Panc1 (cell line): ENCODE data around the gene PRF1. TPM values are rescaled to one million over a fixed set of nuclear protein-coding genes. Genes with fewer than 3 reads are reported as not detected.

Experiments used
- ATAC-seq: fragments of 200-7000 bp; cut with Tn5 transposase; 2 replicates; pipeline ENCODE4 v1.9.1; 2020; ENCODE audit warnings: mild to moderate bottlenecking, moderate library complexity
- BruUV-seq: library from RNA; stranded (reverse); fragments of 400-500 nt; replicated peaks from 2 replicates; lab custom pipeline; 2021; lab: Mats Ljungman, UMichigan
- CTCF ChIA-PET: fragments of 300-600 bp; sonication (Branson Sonifier 250); formaldehyde crosslinking; loops from one replicate; lab custom pipeline; 2022; ENCODE audit warnings: antibody characterized with exemption; lab: Charles Lee
- POLR2A ChIA-PET: fragments of 300-600 bp; sonication (Branson Sonifier 250); formaldehyde crosslinking; loops from one replicate; lab custom pipeline; 2022; ENCODE audit warnings: antibody characterized with exemption; lab: Charles Lee
- DNase-seq: peaks from one replicate; pipeline ENCODE4 v3.0.0-alpha.2; 2010; ENCODE audit warnings: low read depth, low spot score
- H3K27ac ChIP-seq: 2 replicates; pipeline ENCODE4 v1.5.1; 2011; ENCODE audit warnings: mild to moderate bottlenecking, low read length, inconsistent platforms
- H3K27me3 ChIP-seq: fragments of 200-500 bp; sonication (Bioruptor generic); 2 replicates; pipeline ENCODE4 v1.6.0; 2014; ENCODE audit warnings: low read length, inconsistent platforms; ENCODE audit not compliant: control insufficient read depth, insufficient read depth
- H3K36me3 ChIP-seq: fragments of 200-500 bp; sonication (Bioruptor generic); 2 replicates; pipeline ENCODE4 v1.5.1; 2014; ENCODE audit warnings: inconsistent platforms, mild to moderate bottlenecking, low read length, moderate library complexity; ENCODE audit not compliant: control insufficient read depth, insufficient read depth
- H3K4me1 ChIP-seq: 2 replicates; pipeline ENCODE4 v1.5.1; 2011; ENCODE audit warnings: inconsistent platforms, mild to moderate bottlenecking, low read length, moderate library complexity; ENCODE audit not compliant: control insufficient read depth, insufficient read depth
- H3K4me3 ChIP-seq, 2 experiments: 2 replicates each; pipeline ENCODE4 v1.5.1; 2011 to 2012; ENCODE audit warnings: low read depth in 2 of 2, low read length in 2 of 2, mild to moderate bottlenecking in 2 of 2, inconsistent platforms in 1 of 2, moderate library complexity in 1 of 2
- H3K9me3 ChIP-seq: fragments of 200-500 bp; sonication (Bioruptor generic); 2 replicates; pipeline ENCODE4 v1.5.1; 2014; ENCODE audit warnings: low read depth, mild to moderate bottlenecking, inconsistent platforms, low read length, moderate library complexity; ENCODE audit not compliant: control insufficient read depth, insufficient read depth
- POLR2AphosphoS5 ChIP-seq: IDR thresholded peaks from 2 replicates; pipeline ENCODE4 v1.6.1; 2012; ENCODE audit warnings: mild to moderate bottlenecking, low read depth, low read length, moderate library complexity
- SIN3A ChIP-seq: IDR thresholded peaks from 2 replicates; pipeline ENCODE4 v1.6.1; 2012; ENCODE audit warnings: low read depth, mild to moderate bottlenecking, low read length, moderate library complexity, borderline replicate concordance; ENCODE audit not compliant: insufficient read depth
- TCF7L2 ChIP-seq: IDR thresholded peaks from 2 replicates; pipeline ENCODE4 v1.6.1; 2011; ENCODE audit warnings: mild to moderate bottlenecking, low read depth, low read length, inconsistent platforms
- in situ Hi-C: cut with HindIII; loops from 2 replicates; pipeline ENCODE4 v1.10.0; 2016; ENCODE audit warnings: low sequenced_read_pairs, low pct_unique_long_range_greater_than_20kb
- intact Hi-C: fragments of 100-400 bp; cut with micrococcal nuclease; formaldehyde crosslinking; loops from one replicate; pipeline ENCODE4 v1.10.0; 2022; ENCODE audit not compliant: unreplicated experiment
- total RNA-seq: library from RNA; stranded (reverse); gene quantifications from one replicate; pipeline ENCODE4 v1.2.1, GENCODE V29; 2021; ENCODE audit not compliant: unreplicated experiment
- TF ChIP-seq, protein P1 (sequence below), 2 experiments: IDR thresholded peaks; 2 replicates each; pipeline ENCODE4 v1.6.1; 2011 to 2012; ENCODE audit warnings: low read depth in 2 of 2, control low read depth in 1 of 2, low read length in 1 of 2, mild to moderate bottlenecking in 1 of 2, moderate library complexity in 1 of 2; ENCODE audit not compliant: insufficient read depth in 1 of 2
- TF ChIP-seq, protein P2 (sequence below): fragments of 450-650 bp; IDR thresholded peaks from 2 replicates; pipeline ENCODE4 v1.5.1; 2017; ENCODE audit warnings: mild to moderate bottlenecking

Gene PRF1
- total RNA-seq, 1 experiment from 2014 or later, result not detected

DNA sequence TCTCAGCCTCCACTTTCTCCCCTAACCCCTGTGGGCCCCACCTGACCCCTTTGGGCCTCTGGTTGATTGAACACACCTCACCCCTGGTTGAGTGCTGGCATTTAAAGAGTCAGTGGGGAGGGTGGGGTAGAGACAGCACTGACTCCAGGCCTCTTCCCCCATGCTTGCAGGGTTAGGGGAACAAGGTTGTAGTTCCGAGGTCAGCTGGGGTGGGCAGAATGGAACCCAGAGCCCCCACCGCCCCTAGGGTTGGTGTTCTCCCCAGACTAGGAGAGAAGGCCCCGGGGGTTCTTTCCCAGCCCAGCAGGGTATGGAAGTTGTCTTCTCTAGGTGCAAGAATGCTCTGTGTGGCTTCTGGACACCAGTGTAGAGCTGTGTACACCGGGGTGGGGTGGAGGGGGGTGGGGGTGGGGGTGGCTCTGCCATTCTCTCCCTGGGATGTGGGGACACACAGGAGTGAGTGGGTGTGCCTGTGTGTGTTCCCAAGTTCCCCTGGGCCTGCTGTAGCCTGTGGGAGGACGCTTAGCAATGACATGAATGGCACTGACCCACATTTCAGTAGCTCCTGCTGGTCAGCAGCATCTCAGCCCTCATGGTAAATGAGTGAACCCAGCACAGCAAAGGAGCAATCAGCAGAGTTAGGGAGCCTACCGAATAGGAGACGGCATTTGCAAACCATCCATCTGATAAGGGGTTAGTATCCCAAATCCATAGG, 33.6 kb downstream of the PRF1 start:
- POLR2A ChIA-PET, result interaction anchor here (0.6 kb wide), 1 partner anchor 8 kb away, joined by 5 read pairs; no protein-coding TSS in a partner anchor
- in situ Hi-C loops, result no loop called here

DNA sequence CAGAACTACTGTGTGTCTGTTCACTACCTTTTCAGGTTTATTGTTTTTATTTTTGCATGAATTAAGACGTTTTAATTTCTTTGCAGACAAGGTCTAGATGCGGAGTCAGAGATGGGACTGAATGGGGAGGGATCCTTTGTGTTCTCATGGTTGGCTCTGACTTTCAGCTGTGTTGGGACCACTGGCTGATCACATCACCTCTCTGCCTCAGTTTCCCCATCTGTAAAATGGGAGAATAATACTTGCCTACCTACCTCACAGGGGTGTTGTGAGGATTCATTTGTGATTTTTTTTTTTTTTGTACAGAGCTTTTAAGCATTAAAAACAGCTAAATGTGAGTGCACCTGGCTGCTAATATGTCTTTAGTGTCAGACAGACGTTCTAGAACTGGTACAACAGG, 34.4 kb downstream of the PRF1 start:
- ChIA-PET POLR2A (interaction anchor here (0.6 kb wide), 1 partner anchor 9 kb away, joined by 5 read pairs; no protein-coding TSS in a partner anchor), CTCF (no interaction called here)
- intact Hi-C loops, result no loop called here
- DNase-seq, result no peak
- no peak overlapping the region for H3K27ac ChIP-seq
- H3K4me3 ChIP-seq, result no peak overlapping the region
- TF ChIP-seq SIN3A (no peak), POLR2AphosphoS5 (no peak), TCF7L2 (no peak)
- TF ChIP-seq, protein P1, sequence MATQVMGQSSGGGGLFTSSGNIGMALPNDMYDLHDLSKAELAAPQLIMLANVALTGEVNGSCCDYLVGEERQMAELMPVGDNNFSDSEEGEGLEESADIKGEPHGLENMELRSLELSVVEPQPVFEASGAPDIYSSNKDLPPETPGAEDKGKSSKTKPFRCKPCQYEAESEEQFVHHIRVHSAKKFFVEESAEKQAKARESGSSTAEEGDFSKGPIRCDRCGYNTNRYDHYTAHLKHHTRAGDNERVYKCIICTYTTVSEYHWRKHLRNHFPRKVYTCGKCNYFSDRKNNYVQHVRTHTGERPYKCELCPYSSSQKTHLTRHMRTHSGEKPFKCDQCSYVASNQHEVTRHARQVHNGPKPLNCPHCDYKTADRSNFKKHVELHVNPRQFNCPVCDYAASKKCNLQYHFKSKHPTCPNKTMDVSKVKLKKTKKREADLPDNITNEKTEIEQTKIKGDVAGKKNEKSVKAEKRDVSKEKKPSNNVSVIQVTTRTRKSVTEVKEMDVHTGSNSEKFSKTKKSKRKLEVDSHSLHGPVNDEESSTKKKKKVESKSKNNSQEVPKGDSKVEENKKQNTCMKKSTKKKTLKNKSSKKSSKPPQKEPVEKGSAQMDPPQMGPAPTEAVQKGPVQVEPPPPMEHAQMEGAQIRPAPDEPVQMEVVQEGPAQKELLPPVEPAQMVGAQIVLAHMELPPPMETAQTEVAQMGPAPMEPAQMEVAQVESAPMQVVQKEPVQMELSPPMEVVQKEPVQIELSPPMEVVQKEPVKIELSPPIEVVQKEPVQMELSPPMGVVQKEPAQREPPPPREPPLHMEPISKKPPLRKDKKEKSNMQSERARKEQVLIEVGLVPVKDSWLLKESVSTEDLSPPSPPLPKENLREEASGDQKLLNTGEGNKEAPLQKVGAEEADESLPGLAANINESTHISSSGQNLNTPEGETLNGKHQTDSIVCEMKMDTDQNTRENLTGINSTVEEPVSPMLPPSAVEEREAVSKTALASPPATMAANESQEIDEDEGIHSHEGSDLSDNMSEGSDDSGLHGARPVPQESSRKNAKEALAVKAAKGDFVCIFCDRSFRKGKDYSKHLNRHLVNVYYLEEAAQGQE (IDR thresholded peaks at IDR 0.05; ENCODE audit: insufficient read depth in 1 of 2, low read depth in 2 of 2, low read length in 1 of 2), result no peak
- TF ChIP-seq, protein P2, sequence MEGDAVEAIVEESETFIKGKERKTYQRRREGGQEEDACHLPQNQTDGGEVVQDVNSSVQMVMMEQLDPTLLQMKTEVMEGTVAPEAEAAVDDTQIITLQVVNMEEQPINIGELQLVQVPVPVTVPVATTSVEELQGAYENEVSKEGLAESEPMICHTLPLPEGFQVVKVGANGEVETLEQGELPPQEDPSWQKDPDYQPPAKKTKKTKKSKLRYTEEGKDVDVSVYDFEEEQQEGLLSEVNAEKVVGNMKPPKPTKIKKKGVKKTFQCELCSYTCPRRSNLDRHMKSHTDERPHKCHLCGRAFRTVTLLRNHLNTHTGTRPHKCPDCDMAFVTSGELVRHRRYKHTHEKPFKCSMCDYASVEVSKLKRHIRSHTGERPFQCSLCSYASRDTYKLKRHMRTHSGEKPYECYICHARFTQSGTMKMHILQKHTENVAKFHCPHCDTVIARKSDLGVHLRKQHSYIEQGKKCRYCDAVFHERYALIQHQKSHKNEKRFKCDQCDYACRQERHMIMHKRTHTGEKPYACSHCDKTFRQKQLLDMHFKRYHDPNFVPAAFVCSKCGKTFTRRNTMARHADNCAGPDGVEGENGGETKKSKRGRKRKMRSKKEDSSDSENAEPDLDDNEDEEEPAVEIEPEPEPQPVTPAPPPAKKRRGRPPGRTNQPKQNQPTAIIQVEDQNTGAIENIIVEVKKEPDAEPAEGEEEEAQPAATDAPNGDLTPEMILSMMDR, result no peak
- no peaks in the 10 kb centered on the region for H3K27me3 ChIP-seq
- no peaks in the 10 kb centered on the region for H3K36me3 ChIP-seq
- in situ Hi-C loops, result no loop called here
- no peaks in the 10 kb centered on the region for H3K9me3 ChIP-seq
- ATAC-seq, result no peak
- no peaks in the 10 kb centered on the region for H3K4me1 ChIP-seq
- no TSS peak for BruUV-seq

More for the DNA sequence above, 33.6 kb downstream of the PRF1 start:
- CTCF ChIA-PET, result no interaction called here
- TF ChIP-seq TCF7L2 (no peak), SIN3A (no peak), POLR2AphosphoS5 (no peak)
- TF ChIP-seq, protein P2, result no peak
- TF ChIP-seq, protein P1 (IDR thresholded peaks at IDR 0.05; ENCODE audit: insufficient read depth in 1 of 2, low read depth in 2 of 2, low read length in 1 of 2), result no peak
- no peaks in the 10 kb centered on the region for H3K36me3 ChIP-seq
- no peak for ATAC-seq
- no TSS peak for BruUV-seq
- intact Hi-C loops, result no loop called here
- H3K27me3 ChIP-seq, result no peaks in the 10 kb centered on the region
- no peak for DNase-seq
- no peaks in the 10 kb centered on the region for H3K9me3 ChIP-seq
- H3K4me3 ChIP-seq, result no peak overlapping the region
- H3K27ac ChIP-seq, result no peak overlapping the region
- no peaks in the 10 kb centered on the region for H3K4me1 ChIP-seq
